Peyer's patch (tissue), 4 donors: ENCODE measurements around the gene GPER1.

Source experiments
- CTCF ChIP-seq, 6 experiments: fragments of 450-650 bp in 4 of 6; fragments of 200-600 bp in 2 of 6; sonication (generic) in 1 of 6; IDR thresholded peaks; one replicate each; pipeline ENCODE4 v1.5.1; 2017 to 2019; ENCODE audit warnings: antibody characterized with exemption in 6 of 6, mild to moderate bottlenecking in 3 of 6, moderate library complexity in 1 of 6
- POLR2A ChIP-seq, 2 donors: fragments of 450-650 bp; IDR thresholded peaks; one replicate each; pipeline ENCODE4 v1.5.1; 2017; ENCODE audit warnings: antibody characterized with exemption in 2 of 2, mild to moderate bottlenecking in 2 of 2, moderate library complexity in 2 of 2

- TF ChIP-seq CTCF (IDR thresholded peaks at IDR 0.05) (no peak), POLR2A (IDR thresholded peaks at IDR 0.05) (no peak)
Measured at GRCh38 chr7:1105189-1105588, 17.3 kb downstream of the GPER1 start.
